HG02588 (cell line): ENCODE results near the gene KRT2.

Experiments used
- ATAC-seq: cut with Tn5 transposase; IDR thresholded peaks from one replicate; pipeline ENCODE4 v1.9.1; 2021; ENCODE audit warnings: mild to moderate bottlenecking, moderate library complexity; ENCODE audit not compliant: unreplicated experiment

KRT2 gene

GRCh38 chr12:52667509-52667908, 15.5 kb upstream of the KRT2 start:
- no peak for ATAC-seq

GRCh38 chr12:52666471-52666870, 14.5 kb upstream of the KRT2 start:
- no peak for ATAC-seq

GRCh38 chr12:52663420-52663819, 11.4 kb upstream of the KRT2 start:
- no peak for ATAC-seq

GRCh38 chr12:52662918-52663229, 10.9 kb upstream of the KRT2 start:
- ATAC-seq, result no peak

GRCh38 chr12:52662093-52662917, 10.3 kb upstream of the KRT2 start:
- no peak for ATAC-seq

- ATAC-seq, result no peak
Observed at GRCh38 chr12:52661668-52662067, 9.7 kb upstream of the KRT2 start.

GRCh38 chr12:52660934-52661499, 9.0 kb upstream of the KRT2 start:
- ATAC-seq, result no peak

GRCh38 chr12:52659951-52660350, 7.9 kb upstream of the KRT2 start:
- no peak for ATAC-seq

GRCh38 chr12:52659395-52659794, 7.4 kb upstream of the KRT2 start:
- ATAC-seq, result no peak

GRCh38 chr12:52658196-52658595, 6.2 kb upstream of the KRT2 start:
- ATAC-seq, result no peak

GRCh38 chr12:52657250-52657902, 5.4 kb upstream of the KRT2 start:
- ATAC-seq, result no peak

- ATAC-seq, result no peak
Observed at GRCh38 chr12:52656616-52657015, 4.6 kb upstream of the KRT2 start.

- no peak for ATAC-seq
Observed at GRCh38 chr12:52655720-52656124, 3.7 kb upstream of the KRT2 start.

GRCh38 chr12:52655251-52655650, 3.2 kb upstream of the KRT2 start:
- ATAC-seq, result no peak

GRCh38 chr12:52650520-52651081, 1.4 kb downstream of the KRT2 start:
- ATAC-seq, result no peak

- no peak for ATAC-seq
Observed at GRCh38 chr12:52649066-52649465, 2.9 kb downstream of the KRT2 start.

GRCh38 chr12:52648012-52648550, 3.9 kb downstream of the KRT2 start:
- ATAC-seq, result no peak

- ATAC-seq, result no peak
Observed at GRCh38 chr12:52647601-52648000, 4.4 kb downstream of the KRT2 start.

GRCh38 chr12:52646613-52647012, 5.4 kb downstream of the KRT2 start:
- no peak for ATAC-seq

GRCh38 chr12:52645982-52646381, 6.0 kb downstream of the KRT2 start:
- ATAC-seq, result no peak

- no peak for ATAC-seq
Observed at GRCh38 chr12:52645120-52645761, 6.8 kb downstream of the KRT2 start.
